NCI-H1436 treated with DMSO at 0.1 percent for 48 hours (cell line): Measurements from ENCODE around the gene SYT1.

Source experiments
- DNase-seq: peaks from one replicate; lab custom pipeline; 2025; lab: John Stamatoyannopoulos, UW

Gene SYT1

GRCh38 chr12:79223761-79224160 lies 359.2 kb downstream of the SYT1 start:
- no peak for DNase-seq

DNA sequence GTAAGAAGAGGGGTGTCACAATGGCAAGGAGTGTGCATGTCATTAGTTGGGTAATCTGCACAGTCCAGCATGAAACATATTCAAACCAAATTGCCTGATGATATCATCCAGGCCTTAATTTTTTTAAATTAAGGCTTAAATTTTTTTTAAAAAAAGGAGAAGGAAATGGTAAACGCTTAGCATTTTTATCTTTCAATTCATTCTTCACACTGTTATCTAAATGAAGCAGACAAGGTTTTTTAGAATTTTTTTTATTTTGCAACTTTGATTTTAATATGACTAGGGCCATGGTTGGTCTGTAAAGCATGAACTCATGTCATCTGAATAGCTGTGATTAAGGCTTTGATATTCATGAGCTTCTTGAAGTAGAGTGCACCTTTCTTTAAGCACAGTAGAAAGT lies 362.5 kb downstream of the SYT1 start:
- DNase-seq: no peak

- DNase-seq: no peak
Observed at GRCh38 chr12:79227646-79228045, 363.1 kb downstream of the SYT1 start.

DNA sequence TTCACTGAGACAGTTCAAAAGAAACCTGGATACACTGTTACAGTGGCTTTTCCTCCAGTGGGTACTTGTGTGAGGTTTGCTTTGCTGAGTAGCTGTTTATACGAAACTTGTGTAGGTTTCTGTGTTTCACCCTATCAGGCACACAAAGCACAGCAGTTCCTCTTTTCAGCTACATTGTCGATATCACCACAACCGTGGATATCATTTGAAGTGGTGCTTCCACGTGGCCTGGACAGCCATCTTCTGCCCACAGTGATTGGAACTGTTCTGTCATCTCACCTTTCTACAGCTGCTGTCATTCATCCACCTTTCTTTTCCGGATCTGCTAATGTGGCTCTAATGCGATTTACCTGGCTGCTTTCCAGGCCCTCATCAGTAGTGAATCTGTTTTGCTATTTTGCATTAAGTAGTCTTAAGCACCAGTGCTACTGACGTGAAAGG lies 368.8 kb downstream of the SYT1 start:
- DNase-seq: peak; percentile 95

GRCh38 chr12:79236920-79237319 lies 372.3 kb downstream of the SYT1 start:
- no peak for DNase-seq

DNA sequence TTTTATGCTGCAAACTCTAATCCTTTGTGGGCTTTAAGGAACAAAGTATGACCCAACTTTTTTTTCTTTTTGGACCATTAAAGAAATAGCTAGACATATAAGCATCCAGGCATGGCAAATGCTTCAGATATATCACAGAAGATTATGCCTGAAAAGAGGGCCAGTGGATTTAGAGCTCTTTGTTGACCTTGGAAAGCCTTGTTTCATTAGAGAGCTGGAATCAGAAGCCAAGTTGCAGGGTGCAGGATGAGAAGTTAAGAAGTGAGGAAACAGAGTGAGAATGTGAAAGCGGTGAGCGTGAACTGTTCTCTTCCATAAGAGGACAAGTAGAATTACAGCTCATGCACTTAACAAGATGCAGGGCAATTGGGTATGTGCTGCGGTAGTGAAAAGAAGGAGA lies 373.7 kb downstream of the SYT1 start:
- no peak for DNase-seq

DNA sequence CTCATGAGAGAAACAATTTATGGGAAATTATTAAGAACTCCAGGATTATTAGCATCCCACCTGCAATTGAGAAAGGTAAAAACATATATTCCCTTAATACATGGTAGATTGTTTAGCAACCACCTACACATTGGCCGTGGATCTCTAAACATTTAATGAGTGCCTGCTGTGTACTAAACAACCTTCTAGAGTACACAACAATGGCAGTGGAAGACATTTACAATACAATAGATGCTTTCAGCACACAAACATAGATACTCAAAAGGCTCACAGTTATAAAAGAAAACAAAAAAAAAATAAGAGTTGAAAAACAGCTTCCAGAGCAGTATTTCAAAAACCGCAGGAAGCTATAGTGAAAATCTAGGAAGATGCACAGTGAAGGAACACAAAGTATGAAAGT lies 382.9 kb downstream of the SYT1 start:
- no peak for DNase-seq

GRCh38 chr12:79250186-79250585 lies 385.6 kb downstream of the SYT1 start:
- DNase-seq: no peak

DNA sequence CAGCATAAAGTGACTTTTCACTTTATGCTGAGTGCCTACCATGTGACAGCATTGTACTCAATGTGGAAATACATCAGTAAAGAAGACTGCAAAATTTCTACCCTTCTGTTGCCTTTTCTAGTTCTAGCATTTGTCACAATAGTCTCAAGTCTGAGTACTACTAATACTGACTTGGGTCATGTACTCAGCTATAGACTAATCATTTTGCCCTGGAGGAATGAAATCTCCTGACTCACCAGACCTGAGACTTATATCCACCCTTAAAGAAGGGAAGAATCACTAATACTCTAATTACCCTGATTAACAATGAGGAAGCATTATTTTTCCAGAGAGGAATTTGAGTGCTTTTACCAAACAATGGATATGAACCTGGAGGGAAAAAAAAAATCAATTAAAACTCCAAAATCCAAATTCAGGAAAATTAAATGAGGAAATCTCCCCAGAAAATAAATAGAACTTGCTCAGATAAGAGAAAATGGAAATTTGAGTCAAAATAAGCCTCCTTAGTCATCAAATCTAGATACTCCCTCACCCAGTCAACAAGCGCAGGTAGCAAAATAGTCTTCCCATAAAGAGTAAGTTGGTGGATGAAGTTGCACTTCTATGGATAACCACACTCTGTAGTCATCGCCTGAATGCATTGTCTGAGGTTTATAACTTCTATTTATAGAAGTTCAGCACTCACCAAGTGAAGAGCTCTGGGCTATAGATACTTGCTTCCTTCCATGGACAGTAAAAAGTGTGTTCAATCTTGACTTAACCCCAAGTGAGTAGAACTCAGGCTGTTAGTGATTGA lies 386.6 kb downstream of the SYT1 start:
- DNase-seq: no peak

- DNase-seq: no peak
Observed at GRCh38 chr12:79252358-79253075, 387.9 kb downstream of the SYT1 start.

- DNase-seq: no peak
Observed at GRCh38 chr12:79255288-79255687, 390.7 kb downstream of the SYT1 start.

DNA sequence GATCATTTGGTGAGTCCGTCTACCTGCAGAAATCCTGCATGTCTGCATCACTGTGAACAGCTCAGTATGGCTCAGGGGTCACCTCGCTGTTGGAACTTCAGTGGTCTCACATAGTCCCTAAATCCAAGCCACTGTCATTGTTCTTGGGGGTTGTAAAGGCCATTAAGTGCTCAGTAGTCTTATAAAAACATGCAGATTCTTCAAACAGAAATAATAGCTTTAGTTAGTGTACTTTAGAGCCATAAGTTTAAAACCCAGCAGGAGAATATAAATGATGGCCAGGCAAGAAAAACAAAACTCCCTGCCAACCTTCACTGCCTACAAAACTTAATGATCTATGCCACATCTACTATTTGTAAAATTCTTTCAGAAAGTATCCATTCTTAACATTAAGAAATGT lies 396.3 kb downstream of the SYT1 start:
- no peak for DNase-seq

DNA sequence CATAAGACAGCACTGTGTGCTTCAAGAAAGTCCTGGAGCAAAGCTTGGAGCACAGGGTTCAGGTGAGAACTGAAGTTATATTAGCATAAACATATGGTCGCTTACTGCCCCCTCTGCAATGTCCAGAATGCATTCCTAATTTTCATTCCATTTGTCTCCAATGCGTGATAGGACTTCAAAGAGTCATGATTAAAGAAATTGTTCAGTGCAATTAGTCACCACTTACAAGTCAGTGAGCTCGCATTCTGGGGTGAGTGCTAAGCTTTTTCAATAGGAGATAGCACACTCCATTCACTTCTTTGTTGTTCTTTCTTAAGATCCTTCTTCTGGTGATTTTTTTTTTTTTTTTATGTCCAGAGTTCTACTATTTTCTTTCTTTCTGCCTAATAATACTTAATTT lies 398.4 kb downstream of the SYT1 start:
- no peak for DNase-seq

GRCh38 chr12:79266343-79267144 lies 402.0 kb downstream of the SYT1 start:
- DNase-seq: no peak

GRCh38 chr12:79267580-79267979 lies 403.0 kb downstream of the SYT1 start:
- no peak for DNase-seq

GRCh38 chr12:79274501-79275064 lies 410.0 kb downstream of the SYT1 start:
- no peak for DNase-seq

DNA sequence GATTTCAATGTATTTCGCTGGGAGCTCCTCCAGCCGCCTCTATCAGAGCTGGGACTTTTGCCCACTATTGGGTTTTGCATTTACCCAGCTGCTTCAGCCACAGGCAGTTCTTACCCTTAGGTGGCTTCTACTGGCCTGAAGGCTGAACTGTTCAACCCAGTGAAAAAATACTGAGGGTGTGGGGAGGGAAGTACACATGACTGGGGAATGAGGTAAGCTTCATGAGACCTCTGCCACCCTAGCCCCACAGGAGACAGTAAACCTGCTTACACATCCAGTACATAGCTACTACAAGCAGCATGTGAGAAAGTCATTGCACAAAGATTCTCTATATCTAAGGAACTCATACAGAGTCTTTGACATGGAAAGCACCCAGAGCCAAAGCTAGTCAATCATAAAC lies 411.1 kb downstream of the SYT1 start:
- DNase-seq: no peak

- no peak for DNase-seq
Observed at GRCh38 chr12:79283364-79283763, 418.8 kb downstream of the SYT1 start.

DNA sequence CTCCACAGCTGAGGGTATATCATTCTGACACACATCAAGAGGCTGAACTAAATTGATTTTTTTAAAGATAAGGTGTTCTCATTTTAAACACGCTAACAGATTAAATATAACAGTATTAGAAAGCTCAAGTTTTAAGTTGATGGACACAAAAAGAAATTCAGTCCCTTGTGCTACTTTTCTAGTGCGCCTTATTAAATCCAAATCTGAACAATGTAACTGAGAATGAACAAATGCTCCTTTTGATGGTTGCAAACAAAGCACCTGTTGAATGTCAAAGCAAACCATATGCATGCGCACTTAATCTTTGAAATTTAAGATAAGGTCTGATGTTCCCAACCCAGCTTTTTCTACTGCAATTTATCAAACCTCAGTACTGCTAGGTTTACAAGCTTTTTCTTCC lies 424.3 kb downstream of the SYT1 start:
- no peak for DNase-seq

GRCh38 chr12:79291711-79292110 lies 427.1 kb downstream of the SYT1 start:
- no peak for DNase-seq

DNA sequence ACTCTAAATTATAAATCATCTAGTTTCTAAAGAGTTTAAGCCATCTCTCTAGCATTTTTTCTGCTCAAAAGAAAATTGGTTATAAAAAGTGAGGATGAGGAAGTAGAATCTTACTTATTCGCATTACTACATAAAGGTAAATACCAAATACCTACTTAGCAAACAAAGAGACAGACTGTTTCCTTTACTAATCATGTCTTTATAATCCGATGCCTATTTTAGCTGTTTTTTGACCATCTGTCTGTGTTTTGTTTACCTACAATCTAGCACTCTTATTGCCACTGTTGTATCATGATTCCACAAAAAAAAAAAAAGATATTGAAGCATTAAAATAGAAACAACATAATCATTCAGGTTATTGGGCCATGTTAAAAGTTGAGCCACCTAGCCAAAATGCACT lies 430.0 kb downstream of the SYT1 start:
- no peak for DNase-seq

DNA sequence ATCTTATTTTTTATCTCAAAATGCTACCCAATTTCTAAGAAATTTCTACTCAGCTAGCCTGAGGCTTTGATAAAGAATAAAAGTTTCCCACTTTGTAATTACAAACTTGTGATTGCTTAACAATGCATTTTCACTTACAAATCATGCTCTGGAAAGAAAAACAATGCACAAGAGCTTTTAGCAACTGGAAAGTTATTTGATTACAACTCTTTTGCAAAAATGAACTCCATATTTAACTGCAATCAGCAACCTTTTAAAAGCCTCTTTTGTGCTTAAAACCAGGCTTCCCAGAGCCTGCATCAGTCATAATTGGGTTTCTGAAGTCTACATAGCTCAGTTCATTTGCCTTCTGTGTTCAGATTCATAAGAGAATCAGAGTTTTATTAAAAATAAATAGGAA lies 431.0 kb downstream of the SYT1 start:
- DNase-seq: no peak
